NCI-H187 treated with DMSO at 0.1 percent for 48 hours (cell line): Measurements from ENCODE around the gene CDC42EP2.
A peak's percentile ranks its signal among the peaks of the same experiment; 100 is the strongest.

Source experiments
- DNase-seq: peaks from one replicate; lab custom pipeline; 2025; lab: John Stamatoyannopoulos, UW

The CDC42EP2 gene, protein sequence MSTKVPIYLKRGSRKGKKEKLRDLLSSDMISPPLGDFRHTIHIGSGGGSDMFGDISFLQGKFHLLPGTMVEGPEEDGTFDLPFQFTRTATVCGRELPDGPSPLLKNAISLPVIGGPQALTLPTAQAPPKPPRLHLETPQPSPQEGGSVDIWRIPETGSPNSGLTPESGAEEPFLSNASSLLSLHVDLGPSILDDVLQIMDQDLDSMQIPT

DNA sequence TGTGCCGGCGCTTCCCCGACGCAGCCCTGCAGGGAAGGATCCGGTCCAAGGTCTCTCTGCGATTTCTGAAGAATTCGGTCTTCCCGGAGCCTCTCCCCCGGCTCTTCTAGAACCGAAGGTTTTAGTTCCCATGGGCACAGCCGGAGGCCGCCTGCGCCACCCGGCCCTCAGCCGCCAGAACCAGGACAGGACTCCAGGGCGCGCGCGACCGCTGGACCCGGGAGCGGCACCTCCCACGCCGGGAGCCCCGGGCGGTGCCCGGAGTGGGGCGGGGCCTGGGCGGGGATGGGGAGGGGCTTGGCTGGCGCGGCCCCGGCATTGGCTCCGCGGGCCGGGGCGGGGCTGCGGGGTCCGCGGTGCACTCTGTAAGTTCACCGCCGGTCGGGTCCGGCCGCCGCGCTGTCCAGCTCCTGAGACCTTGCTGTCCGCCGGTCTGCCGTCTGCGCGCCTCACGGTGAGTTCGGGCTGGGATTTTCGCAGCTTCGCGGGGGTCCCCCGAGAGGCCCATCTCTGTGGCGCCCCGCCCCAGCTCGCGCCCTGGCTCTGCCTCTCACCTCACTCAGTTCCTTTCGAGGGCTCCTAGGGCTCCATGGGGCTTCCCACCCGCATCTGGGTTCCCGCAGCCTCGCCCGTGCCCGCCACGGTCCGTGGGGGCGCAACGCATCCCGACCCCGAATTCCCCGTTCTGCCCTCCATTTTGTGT, at the start of gene CDC42EP2:
Gene CDC42EP2 (plus strand): TSS at position 366 of the 703 bp plus-strand sequence. CDS start 6,033 bp downstream, outside the sequence.
- DNase-seq, result no peak

DNA sequence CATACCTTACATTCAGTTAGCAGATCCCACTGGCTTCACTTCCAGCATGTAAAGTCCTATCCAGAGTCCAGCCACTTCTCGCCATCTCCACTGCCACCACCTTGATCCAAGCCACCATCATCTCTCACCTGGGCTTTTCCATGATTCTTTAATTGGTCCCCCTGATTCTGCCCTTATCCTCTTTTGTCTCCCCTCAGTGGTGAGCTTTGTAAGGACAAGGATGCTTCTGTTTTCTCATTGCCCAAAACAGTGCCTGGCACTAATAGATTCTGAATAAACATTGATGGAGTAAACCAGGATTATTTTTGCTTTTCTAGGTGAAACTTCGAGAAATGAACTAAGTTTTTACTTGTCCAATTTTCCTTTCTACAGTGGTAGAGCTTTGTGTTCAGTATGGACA, 48.5 kb upstream of the CDC42EP2 start:
- no peak for DNase-seq

DNA sequence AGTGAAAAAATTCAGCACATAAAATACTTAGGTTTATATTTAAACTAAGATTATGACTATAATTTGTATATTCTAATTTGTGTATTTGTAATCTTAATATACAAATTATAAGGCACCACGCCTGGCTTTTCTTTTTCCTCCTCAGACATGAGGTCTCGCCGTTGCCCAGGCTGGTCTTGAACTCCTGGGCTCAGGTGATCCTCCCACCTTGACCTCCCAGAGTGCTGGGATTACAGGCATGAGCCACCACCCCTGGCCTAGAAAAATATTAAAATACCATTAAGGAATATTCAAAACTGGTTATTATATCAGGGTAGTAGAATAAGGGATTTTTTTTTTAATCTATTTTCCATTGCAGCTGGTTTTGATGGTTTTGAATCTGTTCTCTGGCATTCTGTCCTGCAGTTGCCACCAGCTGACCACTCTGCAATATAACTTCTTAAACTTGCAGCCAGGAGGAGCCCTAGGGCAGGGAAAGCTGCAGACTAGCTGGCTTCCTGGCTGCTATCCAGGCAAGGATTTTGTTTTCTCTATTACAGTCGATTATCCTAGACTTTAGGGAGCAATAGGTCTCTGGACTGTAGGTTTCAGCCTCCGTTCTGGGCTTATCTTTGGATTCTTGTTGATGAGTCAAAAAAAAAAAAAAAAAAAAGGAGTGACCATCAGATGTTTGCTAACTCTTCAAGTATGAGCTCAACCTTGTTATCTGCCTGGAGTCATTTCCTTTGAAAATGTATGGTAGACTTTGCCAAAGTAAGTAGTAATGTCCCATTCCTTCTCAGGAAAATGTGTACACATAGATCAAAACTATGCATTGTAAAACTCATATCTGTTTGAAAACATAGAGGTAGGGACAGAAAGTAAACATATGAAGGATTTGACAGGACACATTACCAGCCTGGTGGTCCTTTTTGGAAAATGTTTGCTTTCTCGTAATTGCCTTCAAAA, 39.7 kb upstream of the CDC42EP2 start:
- DNase-seq, result no peak

DNA sequence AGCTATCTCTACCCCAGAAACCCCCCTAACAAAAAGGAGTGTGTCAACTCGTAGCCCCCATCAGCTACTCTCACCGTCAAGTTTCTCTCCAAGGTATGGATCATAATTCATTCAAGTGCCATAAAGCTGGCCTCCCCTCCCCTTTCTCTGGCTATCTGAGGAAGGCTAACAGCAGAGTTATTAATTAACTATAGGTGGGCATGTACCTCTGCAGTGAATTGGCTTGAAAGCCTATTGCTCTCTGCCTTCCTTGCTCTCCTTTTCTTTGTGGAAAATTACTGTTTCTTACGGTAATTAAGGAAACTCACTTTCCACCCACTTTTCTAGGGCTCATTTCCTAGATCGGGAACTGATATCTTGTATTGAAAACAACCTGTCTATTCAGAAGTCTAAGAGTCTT, 38.8 kb upstream of the CDC42EP2 start:
- DNase-seq, result no peak

DNA sequence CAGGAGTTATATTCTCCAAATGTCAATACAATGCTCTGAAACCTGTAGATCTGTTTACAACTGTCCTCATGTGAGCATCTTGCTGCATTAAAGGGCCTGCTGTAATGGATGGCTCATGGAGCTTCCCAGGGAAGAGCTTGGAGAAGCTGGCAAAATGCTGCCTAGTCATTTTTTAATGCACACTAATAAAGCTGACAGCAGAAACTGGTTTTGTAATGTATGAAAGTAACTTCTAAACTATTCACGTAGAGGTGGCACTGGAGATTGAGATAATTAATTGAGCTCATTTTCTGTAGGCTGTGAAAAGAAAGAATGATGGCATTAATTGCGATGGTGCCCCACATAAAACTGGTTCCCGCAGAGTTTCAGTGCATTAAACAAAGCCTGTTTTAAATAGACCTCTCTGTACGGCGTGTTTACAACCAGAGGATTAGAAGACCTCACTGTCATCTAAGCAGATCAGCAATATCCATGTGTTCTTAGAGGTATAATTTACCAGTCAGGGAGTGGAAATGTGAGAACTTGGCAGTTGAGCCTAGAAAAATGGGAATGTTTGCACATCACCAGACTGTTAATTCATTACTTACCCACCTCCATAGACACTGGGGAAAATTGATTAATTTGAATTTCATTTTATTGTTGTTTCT, 36.9 kb upstream of the CDC42EP2 start:
- DNase-seq, result no peak

DNA sequence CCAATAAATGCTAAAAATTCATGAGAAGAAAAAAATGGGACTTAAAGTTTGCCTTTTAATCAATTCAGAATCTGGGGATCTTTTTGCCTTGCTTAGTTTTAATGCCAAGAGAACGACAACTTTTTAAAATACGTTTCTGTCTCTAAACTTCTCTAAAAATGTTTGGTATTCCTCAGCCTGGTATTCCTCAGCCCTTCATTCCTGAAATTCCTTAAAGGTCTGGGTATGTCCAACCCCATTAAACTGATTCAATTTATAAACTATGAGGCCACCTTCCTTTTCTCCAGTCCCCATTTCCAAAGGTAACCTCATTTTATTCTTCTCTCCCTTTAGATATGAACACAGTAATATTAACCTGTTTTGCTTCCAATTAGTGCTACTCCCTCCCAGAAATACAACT, 36.3 kb upstream of the CDC42EP2 start:
- DNase-seq, result no peak

DNA sequence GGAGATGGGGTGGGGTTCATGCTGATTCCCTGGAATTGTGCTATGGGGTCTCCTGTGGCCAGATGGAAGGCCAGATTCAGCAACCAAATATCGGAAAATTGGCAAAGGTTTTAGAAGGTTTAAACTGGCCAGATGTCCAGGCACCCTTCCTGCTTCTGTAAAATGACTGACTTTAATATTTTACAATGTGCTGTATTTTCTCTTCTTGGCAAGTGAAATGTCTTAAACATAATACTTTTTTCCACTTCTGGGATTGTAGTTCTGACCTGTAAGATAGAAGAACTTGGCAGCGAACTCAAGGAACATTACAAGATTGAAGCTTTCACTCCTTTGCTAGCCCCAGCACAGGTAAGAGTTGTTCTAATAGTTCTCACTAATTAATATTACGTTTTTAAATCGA, 35.4 kb upstream of the CDC42EP2 start:
- no peak for DNase-seq

DNA sequence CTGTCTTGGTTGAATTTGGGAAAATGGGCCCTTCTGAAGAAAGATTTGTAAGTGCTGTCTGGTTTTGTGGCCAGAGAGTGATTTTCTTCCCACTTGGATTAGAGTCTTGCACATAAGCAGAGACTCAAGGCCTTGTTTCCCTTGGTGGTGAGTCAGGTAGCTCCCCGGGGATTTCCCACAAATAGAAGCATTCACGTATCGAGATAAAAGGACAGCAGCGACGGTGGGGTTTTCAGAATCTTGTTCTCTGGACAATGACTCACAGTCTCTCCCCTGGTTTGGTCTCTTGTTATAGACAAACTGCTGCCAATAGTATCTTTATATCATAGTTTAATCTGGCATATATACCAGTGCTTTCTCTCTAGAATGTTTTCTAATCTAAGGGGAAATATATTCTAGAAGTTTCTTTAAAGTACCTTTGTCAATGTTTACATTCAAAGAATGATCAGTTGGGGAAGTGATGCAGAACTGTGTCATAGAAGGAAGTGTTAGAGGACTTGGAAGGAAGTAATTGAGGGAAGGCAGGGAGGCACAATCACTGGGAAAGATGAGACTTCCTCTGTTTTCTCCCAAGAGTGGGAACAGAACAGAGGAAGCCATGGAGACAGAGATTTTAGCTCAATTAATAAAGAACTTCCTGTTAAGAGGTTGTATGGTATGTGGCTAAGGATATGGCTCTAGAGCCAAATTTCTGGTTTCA, 34.8 kb upstream of the CDC42EP2 start:
- no peak for DNase-seq

DNA sequence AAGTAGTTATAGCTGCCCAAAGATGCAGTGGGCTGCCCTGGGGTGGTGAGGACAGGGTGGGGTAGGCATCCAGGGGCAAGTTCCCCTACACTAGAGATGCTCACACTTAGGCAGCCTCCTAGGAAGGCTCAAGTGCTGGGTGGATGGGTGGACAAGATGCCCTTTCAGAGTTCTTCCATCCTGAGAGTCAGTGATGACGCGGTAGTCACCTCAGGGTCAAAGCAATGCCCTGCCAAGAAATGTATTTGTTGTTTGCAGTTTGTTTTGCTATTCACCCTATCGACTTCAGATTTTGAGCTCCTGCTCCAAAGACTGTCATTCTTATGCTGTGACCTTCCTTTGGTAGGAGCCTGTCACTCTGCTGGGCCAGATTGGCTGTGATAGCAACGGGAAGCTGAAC, 34.0 kb upstream of the CDC42EP2 start:
- no peak for DNase-seq

DNA sequence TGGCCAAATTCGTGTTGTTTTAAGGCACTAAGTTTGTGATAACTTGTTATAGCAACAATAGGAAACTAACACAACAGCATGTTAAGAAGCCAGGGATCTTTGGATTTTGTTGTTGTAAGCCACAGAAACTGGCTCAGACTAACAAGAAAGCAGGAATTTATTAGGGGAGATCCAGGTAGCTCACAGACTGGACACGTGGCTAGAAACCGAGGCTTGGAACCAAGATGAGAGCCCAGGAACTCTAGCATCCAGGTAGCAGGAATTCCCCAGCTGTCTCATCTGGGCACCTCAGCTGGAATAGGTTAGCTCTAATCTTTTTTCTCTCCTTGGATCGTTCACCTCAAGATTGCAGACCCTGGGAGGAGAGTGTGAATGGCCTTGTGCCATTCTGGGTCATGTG, 28.0 kb upstream of the CDC42EP2 start:
- DNase-seq, result no peak

DNA sequence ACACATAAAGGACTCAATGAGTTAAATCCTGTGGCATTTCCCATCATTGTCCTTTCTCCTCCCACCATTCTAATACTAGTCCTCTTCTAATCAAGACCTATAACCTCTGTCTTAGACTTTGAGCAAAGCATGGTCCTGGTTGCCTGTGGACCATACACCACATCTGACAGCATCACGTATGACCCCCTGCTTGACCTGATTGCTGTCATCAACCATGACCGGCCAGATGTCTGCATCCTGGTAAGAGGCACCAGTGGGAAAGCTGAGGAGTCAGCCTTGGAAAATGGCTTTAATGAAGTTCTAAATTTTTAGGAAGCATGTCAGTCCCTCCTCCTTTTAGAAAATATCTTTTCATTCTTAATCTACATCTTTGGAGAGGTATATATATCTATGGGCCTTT, 27.1 kb upstream of the CDC42EP2 start:
- no peak for DNase-seq

DNA sequence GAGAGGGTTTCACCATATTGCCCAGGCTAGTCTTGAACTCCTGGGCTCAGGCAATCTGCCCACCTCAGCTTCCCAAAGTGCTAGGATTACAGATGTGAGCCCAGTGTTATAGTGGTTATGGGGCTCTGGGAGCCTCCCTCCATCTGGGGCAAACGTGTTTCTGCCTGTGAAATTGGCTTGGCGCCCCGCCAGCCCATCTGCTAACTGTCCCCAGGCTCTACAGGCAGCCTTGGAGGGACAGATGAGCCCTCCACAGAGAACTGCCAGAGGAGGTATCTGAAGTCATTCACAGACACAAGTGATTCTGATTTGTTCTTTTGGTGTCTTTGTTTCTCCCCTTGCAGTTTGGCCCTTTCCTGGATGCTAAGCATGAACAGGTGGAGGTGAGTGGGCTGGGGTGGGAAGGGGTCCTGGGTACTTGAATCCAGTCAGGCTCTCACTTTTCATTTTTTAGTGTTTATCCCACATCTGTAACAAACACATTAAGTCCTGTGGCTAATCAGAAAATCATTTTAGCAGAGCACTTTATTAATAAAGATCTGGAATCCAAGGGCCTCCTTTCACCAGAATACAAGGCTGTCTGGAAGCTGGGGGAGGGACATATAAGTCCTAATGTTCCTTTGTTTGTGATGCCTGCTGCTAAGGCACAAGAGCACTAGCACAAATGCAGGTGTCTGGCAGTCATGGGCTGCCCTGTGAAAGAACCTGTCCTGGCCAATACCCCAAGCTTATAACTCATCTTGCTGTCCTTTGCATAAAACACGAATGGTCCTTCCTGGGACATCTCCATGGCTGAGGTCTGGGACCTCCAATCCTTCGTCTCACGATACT, 25.7 kb upstream of the CDC42EP2 start:
- DNase-seq, result no peak

DNA sequence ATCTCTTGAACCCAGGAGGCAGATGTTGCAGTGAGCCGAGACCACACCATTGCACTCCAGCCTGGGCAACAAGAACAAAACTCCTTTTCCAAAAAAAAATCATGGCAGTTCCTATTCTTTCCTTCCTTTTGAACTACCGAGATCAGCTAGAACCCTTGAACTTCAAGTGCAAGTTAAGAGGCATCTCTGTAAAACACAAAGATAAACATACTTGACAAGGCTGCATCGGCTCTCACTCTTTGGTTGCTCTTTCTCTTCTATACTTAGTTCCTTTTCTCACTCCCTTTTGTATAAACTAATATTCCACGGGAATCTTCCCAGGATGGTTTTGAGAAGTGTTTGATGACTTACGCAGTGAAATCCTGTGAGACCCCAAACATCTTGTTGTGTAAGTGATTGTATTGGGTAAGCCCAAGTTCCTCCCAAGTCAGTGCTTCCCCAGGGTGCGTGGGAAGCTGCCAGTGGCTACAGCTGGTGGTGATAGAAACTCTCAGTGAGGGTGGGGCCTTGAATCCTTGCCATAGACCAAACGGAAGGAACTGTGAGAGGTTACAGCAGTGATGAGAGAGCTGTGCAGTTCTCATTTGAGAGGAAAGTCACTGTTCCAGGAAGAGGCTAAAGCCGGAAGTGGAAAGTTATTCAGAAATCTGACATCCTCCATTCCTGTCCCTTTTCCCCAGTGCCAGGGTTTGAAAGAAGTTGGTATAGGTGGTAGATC, 24.1 kb upstream of the CDC42EP2 start:
- DNase-seq, result peak; percentile 3

DNA sequence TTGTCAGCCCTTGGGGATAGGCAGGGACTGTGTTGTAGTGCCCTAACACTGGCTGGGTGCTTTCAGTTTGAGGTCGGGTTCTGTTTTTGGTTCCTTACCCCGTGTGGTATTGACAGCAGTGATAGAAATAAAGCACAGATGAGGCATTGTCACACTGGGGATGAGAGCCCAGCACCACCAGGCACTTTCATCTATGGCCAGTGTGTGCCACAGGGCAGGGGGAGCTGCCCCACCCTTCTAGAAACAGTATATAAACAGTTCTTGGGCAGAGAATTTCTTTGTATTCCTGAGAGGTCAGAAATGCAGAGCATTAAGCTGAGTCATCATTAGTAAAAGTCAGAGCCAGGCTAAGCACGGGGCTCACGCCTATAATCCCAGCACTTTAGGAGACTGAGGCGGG, 23.1 kb upstream of the CDC42EP2 start:
- DNase-seq, result no peak

DNA sequence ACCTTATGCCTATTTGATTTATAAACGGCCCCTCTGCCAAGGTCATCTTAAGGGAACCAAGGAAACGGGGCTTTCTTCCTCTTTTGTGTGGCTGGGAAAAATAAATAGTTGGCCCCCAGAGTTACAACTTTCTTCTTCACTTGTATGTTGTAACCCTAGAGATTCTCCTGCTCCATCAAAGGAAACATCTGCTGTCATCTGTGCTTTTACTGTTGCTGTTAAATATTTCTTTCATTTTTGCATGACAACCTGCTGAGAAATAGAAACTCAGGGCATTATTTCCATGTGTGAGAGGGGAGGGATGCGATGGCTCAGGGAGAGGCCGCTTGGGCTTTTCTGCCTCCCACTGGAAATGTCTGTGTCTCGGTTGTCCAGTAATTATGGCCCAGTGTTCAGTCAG, 21.8 kb upstream of the CDC42EP2 start:
- no peak for DNase-seq

DNA sequence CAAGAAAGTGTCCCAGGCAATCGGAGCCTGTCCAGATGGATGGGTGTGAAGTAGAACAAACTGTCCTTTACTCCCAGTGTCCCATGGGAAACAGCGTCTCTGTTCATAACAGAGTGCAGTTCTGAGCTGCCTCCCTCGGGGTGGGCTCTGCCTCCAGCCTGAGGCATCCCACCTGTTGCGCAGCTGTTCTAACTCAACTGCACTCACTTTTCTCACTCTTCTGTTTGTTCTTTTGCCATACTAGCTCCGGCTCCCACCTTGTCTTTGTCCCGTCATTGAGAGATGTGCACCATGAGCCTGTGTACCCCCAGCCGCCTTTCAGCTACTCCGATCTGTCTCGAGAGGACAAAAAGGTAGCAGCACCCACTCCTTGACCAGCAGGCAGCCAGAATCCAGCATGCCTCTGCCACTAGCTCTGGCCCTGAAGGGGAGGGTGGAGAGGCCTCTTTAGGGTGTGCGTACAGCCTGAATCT, 20.7 kb upstream of the CDC42EP2 start:
- no peak for DNase-seq

DNA sequence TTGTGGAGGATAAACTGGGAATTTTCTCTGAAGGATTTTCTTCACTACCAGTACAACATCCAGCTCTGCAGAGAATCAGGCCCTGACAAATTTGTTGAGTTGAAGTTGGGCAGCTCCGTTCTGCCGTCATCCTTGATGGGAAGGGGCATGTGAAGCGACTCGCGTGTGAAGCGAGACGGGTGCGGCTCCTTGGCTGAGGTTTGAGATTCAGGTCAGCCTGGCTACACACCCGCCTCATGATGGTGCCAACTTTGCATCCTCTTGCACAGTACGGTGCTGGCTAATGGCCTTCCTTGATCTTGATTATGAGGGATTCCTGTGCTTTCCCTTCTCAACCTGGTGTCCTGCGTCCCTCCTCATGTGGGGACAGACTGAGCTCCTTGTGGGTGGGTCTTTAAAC, 19.7 kb upstream of the CDC42EP2 start:
- DNase-seq, result no peak

DNA sequence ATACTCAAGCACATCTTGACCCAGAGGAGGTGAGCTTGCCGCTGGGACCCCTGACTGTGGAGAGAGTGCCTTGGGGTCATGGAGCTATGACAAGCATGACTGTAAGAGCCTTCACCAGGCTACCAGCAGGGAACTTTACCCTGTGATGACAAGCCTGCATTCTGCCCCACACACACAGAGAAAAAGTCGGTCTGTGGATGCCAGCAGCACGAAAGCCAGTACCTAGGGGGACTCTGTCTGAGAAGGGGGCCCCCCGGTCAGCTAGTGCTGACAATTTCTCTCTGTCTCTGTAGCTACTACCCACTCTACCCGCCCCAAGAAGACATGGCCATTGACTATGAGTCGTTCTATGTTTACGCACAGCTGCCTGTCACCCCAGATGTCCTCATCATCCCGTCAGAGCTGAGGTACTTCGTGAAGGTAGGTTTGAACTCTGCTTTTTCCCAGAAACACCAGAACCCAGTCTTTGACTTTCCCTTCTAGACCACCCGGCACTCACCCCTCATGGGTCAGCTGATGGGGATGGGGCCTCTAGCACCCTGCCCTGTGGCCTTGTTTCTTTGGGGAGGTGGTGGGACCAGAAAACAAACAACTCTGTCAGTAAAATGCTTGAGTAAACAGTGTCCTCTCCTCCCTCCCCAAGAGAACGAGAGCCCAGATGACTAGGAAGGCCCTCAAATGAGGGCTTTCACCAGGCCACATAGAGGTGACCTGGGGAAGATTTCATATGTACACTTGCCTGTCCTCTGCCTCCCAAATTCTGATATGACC, 18.9 kb upstream of the CDC42EP2 start:
- no peak for DNase-seq

DNA sequence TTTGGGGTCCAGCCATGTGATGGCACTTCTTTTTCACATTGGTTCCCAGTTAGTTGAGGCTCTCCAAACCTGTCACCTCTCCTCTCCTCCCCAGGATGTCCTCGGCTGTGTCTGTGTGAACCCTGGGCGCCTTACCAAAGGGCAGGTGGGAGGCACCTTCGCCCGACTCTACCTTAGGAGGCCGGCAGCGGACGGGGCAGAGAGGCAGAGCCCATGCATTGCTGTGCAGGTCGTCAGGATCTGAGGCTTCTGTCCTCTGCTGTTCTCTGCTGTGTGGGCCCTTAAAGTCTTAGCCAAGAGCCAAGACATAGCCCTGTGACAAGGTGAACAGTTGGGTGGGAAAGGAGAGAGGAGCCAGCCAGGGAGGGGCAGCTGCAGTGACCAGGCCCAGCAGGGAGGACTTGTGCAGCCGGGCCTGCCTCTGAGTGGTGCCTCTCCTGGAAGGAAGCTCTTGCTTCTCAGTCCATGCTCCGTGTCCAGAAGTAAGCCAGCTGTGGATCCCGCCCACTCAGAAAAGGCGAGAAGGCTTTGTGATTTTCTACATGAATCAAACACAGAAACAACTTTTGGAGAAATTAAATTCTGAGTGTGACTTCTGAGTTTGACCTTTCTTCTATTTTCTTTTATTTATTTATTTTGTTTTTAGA, 17.5 kb upstream of the CDC42EP2 start:
- no peak for DNase-seq
